ENCODE measurements around the gene OGT. TPM values are rescaled to one million over a fixed set of nuclear protein-coding genes. Genes with fewer than 3 reads are reported as not detected.
"Not testable (repeated sequence)": the region's sequence is repeated elsewhere in the genome, so short reads cannot be mapped to it uniquely, and the experiment has no call there.

The OGT gene
- total RNA-seq, 5 donors from 2014 or later (not counting 1 experiment from before 2014, with no cell fraction given), result 438 to 548 (median 460) TPM

- peaks cover 49 to 57% (median 51%) of the 10 kb centered on the region in 3 donors for H3K4me1 Mint-ChIP-seq
- not testable (repeated sequence) for H3K4me3 ChIP-seq (ENCODE audit: control insufficient read depth in 1 of 2, extremely low read depth in 1 of 2, low read length in 1 of 2); H3K4me3 Mint-ChIP-seq; ATAC-seq (replicated peaks in 1 of 4); H3K27me3 ChIP-seq (replicated peaks in 1 of 2; ENCODE audit: control insufficient read depth in 2 of 2, extremely low read depth in 1 of 2, insufficient read depth in 2 of 2, low read length in 1 of 2); H3K27ac ChIP-seq (ENCODE audit: low read length); DNase-seq; H3K9me3 Mint-ChIP-seq; H3K9me3 ChIP-seq
- H3K27ac Mint-ChIP-seq, result peak overlapping the region in 1 of 2 donors; percentile 77
- ChIA-PET POLR2A (interaction anchor here in 1 of 2 donors (0.7 kb wide), 1 partner anchor 1244 kb away, joined by 5 read pairs; no protein-coding TSS in a partner anchor), CTCF (interaction anchor here in 1 of 2 donors (1.1 kb wide), 1 partner anchor 11 kb away, joined by 3 read pairs; no protein-coding TSS in a partner anchor)
- H3K36me3 ChIP-seq (ENCODE audit: control insufficient read depth in 2 of 2, extremely low read depth in 1 of 2, insufficient read depth in 1 of 2, low read length in 1 of 2), result peaks cover 0 to 36% of the 10 kb centered on the region in 2 donors
- WGBS (ENCODE audit: insufficient coverage), result 100% methylated on average over 1 of the region's 9 CpGs
- H3K4me1 ChIP-seq (ENCODE audit: control insufficient read depth in 1 of 2, extremely low read depth in 1 of 2, insufficient read depth in 2 of 2, low read length in 2 of 2), result peaks cover 6 to 57% of the 10 kb centered on the region in 2 experiments
- H3K27me3 Mint-ChIP-seq, result peaks cover 0 to 11% of the 10 kb centered on the region in 2 donors
- H3K36me3 Mint-ChIP-seq, result peaks cover 50% of the 10 kb centered on the region
Observed at GRCh38 chrX:71611736-71612135, 78.8 kb downstream of the OGT start.

DNA sequence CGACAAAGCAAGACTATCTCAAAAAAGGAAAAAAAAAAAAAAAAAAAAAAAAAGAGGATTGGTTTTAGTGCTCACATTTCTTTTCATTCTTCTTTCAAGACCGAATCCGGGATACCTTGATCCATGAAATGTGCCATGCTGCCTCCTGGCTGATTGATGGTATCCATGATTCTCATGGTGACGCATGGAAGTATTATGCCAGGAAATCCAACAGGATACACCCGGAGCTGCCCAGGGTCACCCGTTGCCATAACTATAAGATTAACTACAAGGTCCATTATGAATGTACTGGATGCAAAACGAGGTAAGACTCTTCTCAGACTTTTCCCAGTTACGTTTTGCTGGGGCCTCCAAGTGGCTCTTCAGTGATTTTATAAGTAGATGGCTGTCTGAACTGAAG lies 79.4 kb downstream of the OGT start:
- H3K4me3 ChIP-seq (ENCODE audit: control insufficient read depth in 1 of 2, extremely low read depth in 1 of 2, low read length in 1 of 2), result no peak overlapping the region
- Mint-ChIP-seq H3K27ac (peak overlapping the region; percentile 13 to 43), H3K27me3 (peaks cover 0 to 11% of the 10 kb centered on the region in 2 donors), H3K9me3 (no peaks in the 10 kb centered on the region), H3K4me3 (no peak overlapping the region), H3K36me3 (peaks cover 50% of the 10 kb centered on the region), H3K4me1 (peaks cover 47 to 57% (median 49%) of the 10 kb centered on the region in 3 donors)
- H3K4me1 ChIP-seq (ENCODE audit: control insufficient read depth in 1 of 2, extremely low read depth in 1 of 2, insufficient read depth in 2 of 2, low read length in 2 of 2), result peaks cover 6 to 56% of the 10 kb centered on the region in 2 experiments
- POLR2A ChIA-PET, result interaction anchor here in 1 of 2 donors (0.7 kb wide), 1 partner anchor 1244 kb away, joined by 5 read pairs; no protein-coding TSS in a partner anchor
- DNase-seq, result no peak
- CTCF ChIA-PET, result interaction anchor here in 1 of 2 donors (1.1 to 1.2 kb wide), 2 partner anchors 10 kb away, joined by 3 read pairs; no protein-coding TSS in a partner anchor
- H3K27ac ChIP-seq (ENCODE audit: low read length), result no peak overlapping the region
- no peaks in the 10 kb centered on the region for H3K9me3 ChIP-seq
- ATAC-seq (replicated peaks in 1 of 4), result no peak
- H3K36me3 ChIP-seq (ENCODE audit: control insufficient read depth in 2 of 2, extremely low read depth in 1 of 2, insufficient read depth in 1 of 2, low read length in 1 of 2), result peaks cover 0 to 36% of the 10 kb centered on the region in 2 donors
- H3K27me3 ChIP-seq (replicated peaks in 1 of 2; ENCODE audit: control insufficient read depth in 2 of 2, extremely low read depth in 1 of 2, insufficient read depth in 2 of 2, low read length in 1 of 2), result no peaks in the 10 kb centered on the region
- WGBS (ENCODE audit: insufficient coverage), result no CpG with 5 or more reads among the region's 8 CpGs

GRCh38 chrX:71615056-71615455 lies 82.2 kb downstream of the OGT start:
- H3K27ac ChIP-seq (ENCODE audit: low read length), result peak overlapping the region; percentile 88
- H3K27me3 Mint-ChIP-seq, result no peaks in the 10 kb centered on the region
- H3K4me3 ChIP-seq (ENCODE audit: control insufficient read depth in 1 of 2, extremely low read depth in 1 of 2, low read length in 1 of 2), result no peak overlapping the region
- peaks cover 50 to 60% (median 51%) of the 10 kb centered on the region in 3 donors for H3K4me1 Mint-ChIP-seq
- peaks cover 34% of the 10 kb centered on the region for H3K36me3 Mint-ChIP-seq
- H3K9me3 Mint-ChIP-seq, result no peaks in the 10 kb centered on the region
- WGBS (ENCODE audit: insufficient coverage), result 85% methylated on average over 2 of the region's 4 CpGs
- peak overlapping the region in 1 of 3 donors; percentile 68 for H3K4me3 Mint-ChIP-seq
- no peaks in the 10 kb centered on the region for H3K9me3 ChIP-seq
- peaks cover 0 to 29% of the 10 kb centered on the region in 2 donors for H3K36me3 ChIP-seq (ENCODE audit: control insufficient read depth in 2 of 2, extremely low read depth in 1 of 2, insufficient read depth in 1 of 2, low read length in 1 of 2)
- CTCF ChIA-PET, result interaction anchor here in 1 of 2 donors (1.5 kb wide), 1 partner anchor 17 kb away, joined by 3 read pairs; no protein-coding TSS in a partner anchor
- peak overlapping the region; percentile 82 to 95 for H3K27ac Mint-ChIP-seq
- H3K4me1 ChIP-seq (ENCODE audit: control insufficient read depth in 1 of 2, extremely low read depth in 1 of 2, insufficient read depth in 2 of 2, low read length in 2 of 2), result peaks cover 3 to 60% of the 10 kb centered on the region in 2 experiments
- DNase-seq, result no peak
- POLR2A ChIA-PET, result no interaction called here
- ATAC-seq (replicated peaks in 1 of 4), result no peak
- no peaks in the 10 kb centered on the region for H3K27me3 ChIP-seq (replicated peaks in 1 of 2; ENCODE audit: control insufficient read depth in 2 of 2, extremely low read depth in 1 of 2, insufficient read depth in 2 of 2, low read length in 1 of 2)

GRCh38 chrX:71615954-71616353 lies 83.0 kb downstream of the OGT start:
- CTCF ChIA-PET, result interaction anchor here in 1 of 2 donors (1.5 kb wide), 1 partner anchor 16 kb away, joined by 3 read pairs; no protein-coding TSS in a partner anchor
- H3K9me3 Mint-ChIP-seq, result no peaks in the 10 kb centered on the region
- peaks cover 3 to 69% of the 10 kb centered on the region in 2 experiments for H3K4me1 ChIP-seq (ENCODE audit: control insufficient read depth in 1 of 2, extremely low read depth in 1 of 2, insufficient read depth in 2 of 2, low read length in 2 of 2)
- H3K4me3 ChIP-seq (ENCODE audit: control insufficient read depth in 1 of 2, extremely low read depth in 1 of 2, low read length in 1 of 2), result peak overlapping the region in 1 of 2 donors; percentile 62
- H3K36me3 Mint-ChIP-seq, result peaks cover 31% of the 10 kb centered on the region
- H3K27ac Mint-ChIP-seq, result peak overlapping the region; percentile 82 to 95
- peak overlapping the region; percentile 68 to 86 (median 79) for H3K4me3 Mint-ChIP-seq
- peaks cover 53 to 67% (median 60%) of the 10 kb centered on the region in 3 donors for H3K4me1 Mint-ChIP-seq
- peak overlapping the region; percentile 88 for H3K27ac ChIP-seq (ENCODE audit: low read length)
- ATAC-seq (replicated peaks in 1 of 4) (no peak), DNase-seq (no peak)
- POLR2A ChIA-PET, result no interaction called here
- H3K9me3 ChIP-seq, result no peaks in the 10 kb centered on the region
- peaks cover 0 to 23% of the 10 kb centered on the region in 2 donors for H3K36me3 ChIP-seq (ENCODE audit: control insufficient read depth in 2 of 2, extremely low read depth in 1 of 2, insufficient read depth in 1 of 2, low read length in 1 of 2)
- WGBS (ENCODE audit: insufficient coverage), result 50% methylated on average over 9 of the region's 10 CpGs
- no peaks in the 10 kb centered on the region for H3K27me3 ChIP-seq (replicated peaks in 1 of 2; ENCODE audit: control insufficient read depth in 2 of 2, extremely low read depth in 1 of 2, insufficient read depth in 2 of 2, low read length in 1 of 2)
- no peaks in the 10 kb centered on the region for H3K27me3 Mint-ChIP-seq

- DNase-seq (peak in 4 of 35 experiments; percentile 15 to 58 (median 29)), ATAC-seq (replicated peaks in 1 of 4) (peak in 2 of 4 experiments; percentile 24 to 32)
- Histone ChIP-seq H3K4me3 (ENCODE audit: control insufficient read depth in 1 of 2, extremely low read depth in 1 of 2, low read length in 1 of 2) (peak overlapping the region in 1 of 2 donors; percentile 62), H3K27me3 (replicated peaks in 1 of 2; ENCODE audit: control insufficient read depth in 2 of 2, extremely low read depth in 1 of 2, insufficient read depth in 2 of 2, low read length in 1 of 2) (no peaks in the 10 kb centered on the region), H3K9me3 (no peaks in the 10 kb centered on the region), H3K36me3 (ENCODE audit: control insufficient read depth in 2 of 2, extremely low read depth in 1 of 2, insufficient read depth in 1 of 2, low read length in 1 of 2) (peaks cover 0 to 15% of the 10 kb centered on the region in 2 donors), H3K27ac (ENCODE audit: low read length) (peak overlapping the region; percentile 88), H3K4me1 (ENCODE audit: control insufficient read depth in 1 of 2, extremely low read depth in 1 of 2, insufficient read depth in 2 of 2, low read length in 2 of 2) (peaks cover 3 to 73% of the 10 kb centered on the region in 2 experiments)
- no peaks in the 10 kb centered on the region for H3K9me3 Mint-ChIP-seq
- peak overlapping the region; percentile 82 to 95 for H3K27ac Mint-ChIP-seq
- CTCF ChIA-PET, result interaction anchor here in 1 of 2 donors (1.1 kb wide), 1 partner anchor 36 kb away, joined by 3 read pairs; no protein-coding TSS in a partner anchor
- H3K36me3 Mint-ChIP-seq, result peaks cover 23% of the 10 kb centered on the region
- H3K4me3 Mint-ChIP-seq, result peak overlapping the region; percentile 68 to 86 (median 79)
- H3K4me1 Mint-ChIP-seq, result peaks cover 60 to 68% (median 66%) of the 10 kb centered on the region in 3 donors
- no peaks in the 10 kb centered on the region for H3K27me3 Mint-ChIP-seq
- POLR2A ChIA-PET, result interaction anchor here in 1 of 2 donors (0.5 kb wide), 1 partner anchor 19 kb away, joined by 3 read pairs; no protein-coding TSS in a partner anchor
- whole genome bisulfite sequencing (ENCODE audit: insufficient coverage), result 34% methylated on average over 14 of the region's 43 CpGs
Observed at GRCh38 chrX:71616672-71617529, 84.0 kb downstream of the OGT start.

DNA sequence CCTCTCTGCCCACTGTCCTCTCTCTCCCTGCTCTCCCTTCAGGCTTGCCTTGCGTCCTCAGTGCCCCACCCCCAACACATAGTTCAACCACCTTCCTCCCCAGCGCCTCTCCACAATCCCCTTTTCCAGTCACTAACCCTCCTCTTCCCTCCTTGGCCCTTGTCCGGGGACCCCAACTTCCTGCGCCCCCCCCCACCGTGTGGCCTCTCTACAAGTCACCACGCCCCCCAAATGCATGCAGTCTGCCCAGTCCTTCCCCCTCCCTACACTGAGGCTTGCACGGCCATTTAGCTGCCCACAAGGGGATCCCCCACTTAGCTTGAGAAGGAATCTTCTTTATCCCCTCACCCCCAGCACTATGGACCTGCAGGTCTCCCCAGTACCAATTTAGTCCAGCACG lies 84.8 kb downstream of the OGT start:
- H3K36me3 ChIP-seq (ENCODE audit: control insufficient read depth in 2 of 2, extremely low read depth in 1 of 2, insufficient read depth in 1 of 2, low read length in 1 of 2), result peaks cover 0 to 9% of the 10 kb centered on the region in 2 donors
- H3K27ac Mint-ChIP-seq, result peak overlapping the region; percentile 91 to 95
- H3K4me3 Mint-ChIP-seq, result peak overlapping the region; percentile 68 to 86 (median 79)
- H3K27me3 Mint-ChIP-seq, result no peaks in the 10 kb centered on the region
- H3K27ac ChIP-seq (ENCODE audit: low read length), result peak overlapping the region; percentile 88
- no peaks in the 10 kb centered on the region for H3K9me3 ChIP-seq
- H3K4me1 Mint-ChIP-seq, result peaks cover 68 to 77% (median 74%) of the 10 kb centered on the region in 3 donors
- DNase-seq, result no peak
- peak overlapping the region; percentile 17 to 62 for H3K4me3 ChIP-seq (ENCODE audit: control insufficient read depth in 1 of 2, extremely low read depth in 1 of 2, low read length in 1 of 2)
- H3K4me1 ChIP-seq (ENCODE audit: control insufficient read depth in 1 of 2, extremely low read depth in 1 of 2, insufficient read depth in 2 of 2, low read length in 2 of 2), result peaks cover 3 to 81% of the 10 kb centered on the region in 2 experiments
- CTCF ChIA-PET, result interaction anchor here in 1 of 2 donors (0.7 to 1.1 kb wide), 2 partner anchors 35 kb away, joined by 3 to 4 read pairs; no protein-coding TSS in a partner anchor
- H3K36me3 Mint-ChIP-seq, result peaks cover 17% of the 10 kb centered on the region
- WGBS (ENCODE audit: insufficient coverage), result 0% methylated on average over 2 of the region's 8 CpGs
- no peak for ATAC-seq (replicated peaks in 1 of 4)
- POLR2A ChIA-PET, result no interaction called here
- H3K9me3 Mint-ChIP-seq, result no peaks in the 10 kb centered on the region
- H3K27me3 ChIP-seq (replicated peaks in 1 of 2; ENCODE audit: control insufficient read depth in 2 of 2, extremely low read depth in 1 of 2, insufficient read depth in 2 of 2, low read length in 1 of 2), result no peaks in the 10 kb centered on the region

Data from T-cell (primary cell).